ENCODE data around the gene PLD5. TPM values are rescaled to one million over a fixed set of nuclear protein-coding genes. Genes with fewer than 3 reads are reported as not detected.

PLD5 gene
- total and polyA plus RNA-seq, 2 donors (not counting 3 experiments of a cell fraction or from before 2014, with no cell fraction given) = not detected

DNA sequence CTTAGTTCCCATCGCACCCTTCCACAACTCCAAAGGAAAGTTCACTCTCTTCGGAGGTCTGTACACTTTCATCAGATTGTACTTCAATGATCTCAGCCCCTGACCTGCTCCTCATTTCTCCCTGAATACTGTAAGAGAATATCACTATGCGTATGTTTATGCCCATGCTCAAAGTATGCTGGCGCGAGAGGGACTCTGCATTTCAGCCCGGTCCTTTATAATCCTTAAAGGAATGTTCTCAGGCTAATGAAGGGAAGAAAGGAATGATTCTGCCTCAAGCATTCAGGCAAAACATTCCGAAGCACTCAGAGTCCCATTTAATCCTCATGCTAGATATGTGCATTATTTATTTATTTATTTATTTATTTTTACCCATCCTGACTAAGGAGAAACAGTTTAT lies 76.8 kb downstream of the PLD5 start:
- TF ChIP-seq GATA2 (IDR thresholded peaks at IDR 0.05; ENCODE audit: insufficient read depth, insufficient read length, low read depth, low read length) = no peak
- no peak for TF ChIP-seq POLR2AphosphoS5 (IDR thresholded peaks at IDR 0.05; ENCODE audit: insufficient read depth, low read depth, low read length)
- TF ChIP-seq, protein P1, sequence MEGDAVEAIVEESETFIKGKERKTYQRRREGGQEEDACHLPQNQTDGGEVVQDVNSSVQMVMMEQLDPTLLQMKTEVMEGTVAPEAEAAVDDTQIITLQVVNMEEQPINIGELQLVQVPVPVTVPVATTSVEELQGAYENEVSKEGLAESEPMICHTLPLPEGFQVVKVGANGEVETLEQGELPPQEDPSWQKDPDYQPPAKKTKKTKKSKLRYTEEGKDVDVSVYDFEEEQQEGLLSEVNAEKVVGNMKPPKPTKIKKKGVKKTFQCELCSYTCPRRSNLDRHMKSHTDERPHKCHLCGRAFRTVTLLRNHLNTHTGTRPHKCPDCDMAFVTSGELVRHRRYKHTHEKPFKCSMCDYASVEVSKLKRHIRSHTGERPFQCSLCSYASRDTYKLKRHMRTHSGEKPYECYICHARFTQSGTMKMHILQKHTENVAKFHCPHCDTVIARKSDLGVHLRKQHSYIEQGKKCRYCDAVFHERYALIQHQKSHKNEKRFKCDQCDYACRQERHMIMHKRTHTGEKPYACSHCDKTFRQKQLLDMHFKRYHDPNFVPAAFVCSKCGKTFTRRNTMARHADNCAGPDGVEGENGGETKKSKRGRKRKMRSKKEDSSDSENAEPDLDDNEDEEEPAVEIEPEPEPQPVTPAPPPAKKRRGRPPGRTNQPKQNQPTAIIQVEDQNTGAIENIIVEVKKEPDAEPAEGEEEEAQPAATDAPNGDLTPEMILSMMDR (IDR thresholded peaks at IDR 0.05; ENCODE audit: extremely low read depth in 1 of 2, insufficient read depth in 1 of 2, low read depth in 1 of 2, low read length in 2 of 2) = no peak
- TF ChIP-seq MYC (IDR thresholded peaks at IDR 0.05; ENCODE audit: low read depth, low read length) = no peak
- no peak for TF ChIP-seq FOS (IDR thresholded peaks at IDR 0.05; ENCODE audit: borderline replicate concordance, insufficient read depth, low read length)
- TF ChIP-seq JUN (IDR thresholded peaks at IDR 0.05; ENCODE audit: borderline replicate concordance, insufficient read depth, insufficient read length, low read depth) = no peak
- no peak for TF ChIP-seq EZH2 (IDR thresholded peaks at IDR 0.05; ENCODE audit: borderline replicate concordance, low read depth, low read length, severe bottlenecking)
- TF ChIP-seq, protein P2, sequence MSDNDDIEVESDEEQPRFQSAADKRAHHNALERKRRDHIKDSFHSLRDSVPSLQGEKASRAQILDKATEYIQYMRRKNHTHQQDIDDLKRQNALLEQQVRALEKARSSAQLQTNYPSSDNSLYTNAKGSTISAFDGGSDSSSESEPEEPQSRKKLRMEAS (IDR thresholded peaks at IDR 0.05; ENCODE audit: insufficient read depth, insufficient read length) = no peak
- TF ChIP-seq POLR2A (IDR thresholded peaks at IDR 0.05; ENCODE audit: low read depth, low read length) = no peak
- Histone ChIP-seq H3K79me2 (ENCODE audit: control insufficient read depth, insufficient read depth, low read length) (no peaks in the 10 kb centered on the region), H3K9ac (replicated peaks; ENCODE audit: extremely low read depth, insufficient read depth, low read length) (no peak overlapping the region), H3K9me3 (replicated peaks; ENCODE audit: control insufficient read depth, insufficient read depth, low read length) (no peaks in the 10 kb centered on the region), H3K36me3 (ENCODE audit: control insufficient read depth in 2 of 2, extremely low read depth in 1 of 2, insufficient read depth in 2 of 2, low read length in 2 of 2) (no peaks in the 10 kb centered on the region), H3K4me2 (ENCODE audit: insufficient read depth, low read length) (no peak overlapping the region), H3K27ac (ENCODE audit: insufficient read depth, low read depth, low read length) (no peak overlapping the region), H3K27me3 (ENCODE audit: control insufficient read depth in 2 of 2, insufficient read depth in 2 of 2, low read length in 2 of 2) (no peaks in the 10 kb centered on the region), H3K9me1 (replicated peaks; ENCODE audit: control insufficient read depth, extremely low read depth, insufficient read depth, low read length) (no peaks in the 10 kb centered on the region), H4K20me1 (replicated peaks; ENCODE audit: control insufficient read depth, extremely low read depth, insufficient read depth, low read length) (no peaks in the 10 kb centered on the region), H3K4me1 (ENCODE audit: control insufficient read depth, extremely low read depth, insufficient read depth, low read length) (no peaks in the 10 kb centered on the region), H3K4me3 (replicated peaks in 1 of 3; ENCODE audit: insufficient read depth in 1 of 3, low read depth in 1 of 3, low read length in 3 of 3) (no peak overlapping the region), H2AFZ (ENCODE audit: low read depth, low read length) (no peak overlapping the region)
- CTCF ChIA-PET = no interaction called here
- dilution Hi-C loops (cut with MboI; ENCODE audit: extremely low pct_ligation_motif_present, low sequenced_read_pairs) = no loop called here
- intact Hi-C loops (cut with micrococcal nuclease) = no loop called here
- DNase-seq (ENCODE audit: low read depth, low spot score) (no peak), FAIRE-seq (no peak)
- BruUV-seq (replicated peaks) = no TSS peak
- POLR2A ChIA-PET = no interaction called here

Data from endothelial cell of umbilical vein (primary cell).